ENCODE data around the gene DBT.
"Not testable (repeated sequence)": the region's sequence is repeated elsewhere in the genome, so short reads cannot be mapped to it uniquely, and the experiment has no call there.

Gene DBT

DNA sequence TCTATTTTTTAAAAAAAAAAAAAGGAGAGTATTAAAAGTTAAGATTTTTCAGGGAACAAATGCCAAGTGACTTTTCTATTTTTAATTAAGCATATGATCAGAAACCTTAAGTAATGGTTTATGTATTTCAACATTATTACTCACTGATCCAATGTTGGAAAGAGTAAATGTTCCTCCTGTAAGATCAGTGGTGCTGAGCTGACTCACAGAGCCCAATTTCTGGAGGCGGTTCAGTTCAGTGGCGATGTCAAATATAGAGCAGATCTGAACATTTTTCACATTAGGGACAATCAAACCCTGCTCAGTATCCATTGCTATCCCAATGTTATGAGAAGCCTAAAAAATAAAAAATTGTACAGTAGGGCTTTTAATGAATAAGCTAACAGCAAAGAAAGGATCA is 43.3 kb downstream of the DBT start:
- H3K9me3 ChIP-seq (ENCODE audit: low read length) = peaks cover 5% of the 10 kb centered on the region
- no peaks in the 10 kb centered on the region for H3K4me1 ChIP-seq (ENCODE audit: insufficient read depth, low read length)
- H3K27me3 ChIP-seq (ENCODE audit: insufficient read depth, low read length) = no peaks in the 10 kb centered on the region
- peaks cover 32% of the 10 kb centered on the region for H3K36me3 ChIP-seq (ENCODE audit: insufficient read depth, low read length)
- no peak overlapping the region for H3K4me3 ChIP-seq (ENCODE audit: low read length)
- H2AFZ ChIP-seq (ENCODE audit: low read depth, low read length) = no peak overlapping the region

DNA sequence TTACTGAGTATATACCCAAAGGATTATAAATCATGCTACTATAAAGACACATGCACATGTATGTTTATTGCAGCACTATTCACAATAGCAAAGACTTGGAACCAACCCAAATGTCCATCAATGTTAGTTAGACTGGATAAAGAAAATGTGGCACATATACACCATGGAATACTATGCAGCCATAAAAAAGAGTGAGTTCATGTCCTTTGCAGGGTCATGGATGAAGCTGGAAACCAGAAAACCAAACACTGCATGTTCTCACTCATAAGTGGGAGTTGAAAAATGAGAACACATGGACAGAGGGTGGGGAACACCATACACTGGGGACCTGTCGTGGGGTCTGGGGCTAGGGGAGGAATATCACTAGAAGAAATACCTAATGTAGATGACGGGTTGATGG is 44.0 kb downstream of the DBT start:
- peaks cover 29% of the 10 kb centered on the region for H3K36me3 ChIP-seq (ENCODE audit: insufficient read depth, low read length)
- not testable (repeated sequence) for H3K9me3 ChIP-seq (ENCODE audit: low read length); H2AFZ ChIP-seq (ENCODE audit: low read depth, low read length); H3K4me3 ChIP-seq (ENCODE audit: low read length); H3K27me3 ChIP-seq (ENCODE audit: insufficient read depth, low read length); H3K4me1 ChIP-seq (ENCODE audit: insufficient read depth, low read length)

DNA sequence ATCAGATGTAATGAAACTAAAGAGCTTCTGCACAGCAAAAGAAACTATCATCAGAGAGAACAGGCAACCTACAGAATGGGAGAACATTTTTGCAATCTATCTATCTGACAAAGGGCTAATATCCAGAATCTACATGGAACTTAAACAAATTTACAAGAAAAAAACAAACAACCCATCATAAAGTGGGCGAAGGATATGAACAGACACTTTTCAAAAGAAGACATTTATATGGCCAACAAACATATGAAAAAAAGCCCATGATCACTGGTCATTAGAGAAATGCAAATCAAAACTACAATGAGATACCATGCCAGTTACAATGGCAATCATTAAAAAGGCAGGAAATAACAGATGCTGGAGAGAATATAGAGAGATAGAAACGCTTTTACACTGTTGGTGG is 44.5 kb downstream of the DBT start:
- not testable (repeated sequence) for H3K4me3 ChIP-seq (ENCODE audit: low read length); H3K4me1 ChIP-seq (ENCODE audit: insufficient read depth, low read length); H3K27me3 ChIP-seq (ENCODE audit: insufficient read depth, low read length); H3K9me3 ChIP-seq (ENCODE audit: low read length); H2AFZ ChIP-seq (ENCODE audit: low read depth, low read length)
- peaks cover 31% of the 10 kb centered on the region for H3K36me3 ChIP-seq (ENCODE audit: insufficient read depth, low read length)

DNA sequence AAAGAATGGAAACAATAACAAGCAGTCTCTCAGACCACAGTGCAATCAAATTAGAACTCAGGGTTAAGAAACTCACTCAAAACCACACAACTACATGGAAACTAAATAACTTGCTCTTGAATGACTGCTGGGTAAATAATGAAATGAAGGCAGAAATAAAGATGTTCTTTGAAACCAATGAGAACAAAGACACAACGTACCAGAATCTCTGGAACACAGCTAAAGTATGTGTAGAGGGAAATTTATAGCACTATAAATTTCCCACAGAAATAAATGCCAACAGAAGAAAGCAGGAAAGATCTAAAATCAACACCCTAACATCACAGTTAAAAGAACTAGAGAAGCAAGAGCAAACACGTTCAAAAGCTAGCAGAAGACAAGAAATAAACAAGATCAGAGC is 46.9 kb downstream of the DBT start:
- not testable (repeated sequence) for H3K4me3 ChIP-seq (ENCODE audit: low read length); H3K27me3 ChIP-seq (ENCODE audit: insufficient read depth, low read length); H2AFZ ChIP-seq (ENCODE audit: low read depth, low read length); H3K4me1 ChIP-seq (ENCODE audit: insufficient read depth, low read length); H3K9me3 ChIP-seq (ENCODE audit: low read length)
- H3K36me3 ChIP-seq (ENCODE audit: insufficient read depth, low read length) = peaks cover 35% of the 10 kb centered on the region

DNA sequence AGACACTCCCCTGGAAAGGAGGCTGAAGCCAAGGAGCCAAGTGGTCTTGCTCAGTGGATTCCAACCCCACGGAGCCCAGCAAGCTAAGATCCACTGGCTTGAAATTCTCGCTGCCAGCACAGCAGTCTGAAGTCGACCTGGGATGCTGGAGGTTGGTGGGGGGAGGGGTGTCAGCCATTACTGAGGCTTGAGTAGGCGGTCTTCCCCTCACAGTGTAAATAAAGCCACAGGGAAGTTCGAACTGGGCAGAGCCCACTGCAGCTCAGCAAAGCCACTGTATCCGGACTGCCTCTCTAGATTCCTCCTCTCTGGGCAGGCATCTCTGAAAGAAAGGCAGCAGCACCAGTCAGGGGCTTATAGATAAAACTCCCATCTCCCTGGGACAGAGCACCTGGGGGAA is 49.6 kb downstream of the DBT start:
- H3K36me3 ChIP-seq (ENCODE audit: insufficient read depth, low read length) = peaks cover 25% of the 10 kb centered on the region
- not testable (repeated sequence) for H3K4me3 ChIP-seq (ENCODE audit: low read length); H2AFZ ChIP-seq (ENCODE audit: low read depth, low read length); H3K4me1 ChIP-seq (ENCODE audit: insufficient read depth, low read length); H3K27me3 ChIP-seq (ENCODE audit: insufficient read depth, low read length); H3K9me3 ChIP-seq (ENCODE audit: low read length)

DNA sequence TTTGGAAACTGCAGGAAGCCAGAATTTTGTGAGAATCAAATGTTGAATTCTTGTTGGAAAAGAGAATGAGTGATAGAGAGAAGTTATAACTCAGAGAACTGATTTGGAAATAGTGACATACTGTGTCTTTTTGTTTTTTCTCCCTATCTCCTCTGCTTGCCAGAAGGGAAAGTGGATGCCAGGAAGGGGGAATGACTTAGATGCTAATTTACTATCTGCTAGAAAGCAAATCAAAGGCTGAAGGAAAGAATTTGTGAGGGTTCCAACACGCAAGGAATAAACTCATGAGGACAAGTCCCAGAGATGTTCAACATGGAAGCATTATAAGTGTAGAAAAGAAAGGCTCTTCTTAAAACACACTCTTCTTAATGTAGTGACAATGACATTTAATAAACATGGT is 51.0 kb downstream of the DBT start:
- no peaks in the 10 kb centered on the region for H3K9me3 ChIP-seq (ENCODE audit: low read length)
- no peaks in the 10 kb centered on the region for H3K4me1 ChIP-seq (ENCODE audit: insufficient read depth, low read length)
- H3K36me3 ChIP-seq (ENCODE audit: insufficient read depth, low read length) = peaks cover 25% of the 10 kb centered on the region
- H3K27me3 ChIP-seq (ENCODE audit: insufficient read depth, low read length) = no peaks in the 10 kb centered on the region
- no peak overlapping the region for H2AFZ ChIP-seq (ENCODE audit: low read depth, low read length)
- H3K4me3 ChIP-seq (ENCODE audit: low read length) = no peak overlapping the region

DNA sequence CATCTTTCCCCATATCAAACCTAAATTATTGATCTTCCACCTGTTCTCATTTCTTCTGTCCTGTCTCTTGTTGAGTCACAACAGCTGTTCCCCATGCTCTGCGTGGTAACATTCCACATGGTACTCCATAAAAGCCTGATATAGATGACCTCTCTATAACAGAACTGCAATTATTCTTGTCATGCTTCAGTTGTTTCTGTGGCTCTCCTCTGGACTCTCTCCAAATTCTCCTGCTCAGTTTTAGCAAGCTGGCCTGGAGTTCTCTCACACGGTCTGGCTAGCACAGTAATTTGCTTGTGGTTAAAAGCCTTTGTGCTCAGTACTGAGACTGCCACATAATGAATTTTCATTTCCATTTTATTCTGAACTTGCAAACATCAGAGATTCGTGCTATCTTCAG is 61.0 kb downstream of the DBT start:
- Histone ChIP-seq H2AFZ (ENCODE audit: low read depth, low read length) (no peak overlapping the region), H3K4me1 (ENCODE audit: insufficient read depth, low read length) (no peaks in the 10 kb centered on the region), H3K4me3 (ENCODE audit: low read length) (no peak overlapping the region), H3K27me3 (ENCODE audit: insufficient read depth, low read length) (no peaks in the 10 kb centered on the region), H3K36me3 (ENCODE audit: insufficient read depth, low read length) (peaks cover 5% of the 10 kb centered on the region), H3K9me3 (ENCODE audit: low read length) (no peaks in the 10 kb centered on the region)

DNA sequence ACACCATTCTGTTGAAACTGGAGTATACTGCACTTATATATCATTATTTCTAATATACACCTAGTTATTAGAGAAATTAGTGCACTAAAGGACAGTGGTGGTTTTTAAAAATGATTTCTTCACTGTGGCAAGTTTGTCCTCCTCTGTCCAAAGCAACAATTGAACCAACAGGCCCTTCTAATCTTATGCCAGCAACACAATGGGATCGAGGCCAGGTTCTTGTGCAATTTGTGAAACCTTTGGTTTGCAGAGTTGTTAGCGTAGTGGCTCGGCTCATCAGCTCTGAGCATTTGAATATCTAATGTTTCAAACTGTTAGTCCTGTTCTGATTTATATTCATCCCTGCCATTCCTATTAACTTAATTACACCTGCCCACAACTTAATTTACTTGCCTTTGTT is 61.7 kb downstream of the DBT start:
- Histone ChIP-seq H2AFZ (ENCODE audit: low read depth, low read length) (no peak overlapping the region), H3K9me3 (ENCODE audit: low read length) (no peaks in the 10 kb centered on the region), H3K36me3 (ENCODE audit: insufficient read depth, low read length) (peaks cover 5% of the 10 kb centered on the region), H3K4me3 (ENCODE audit: low read length) (no peak overlapping the region), H3K4me1 (ENCODE audit: insufficient read depth, low read length) (no peaks in the 10 kb centered on the region), H3K27me3 (ENCODE audit: insufficient read depth, low read length) (no peaks in the 10 kb centered on the region)

DNA sequence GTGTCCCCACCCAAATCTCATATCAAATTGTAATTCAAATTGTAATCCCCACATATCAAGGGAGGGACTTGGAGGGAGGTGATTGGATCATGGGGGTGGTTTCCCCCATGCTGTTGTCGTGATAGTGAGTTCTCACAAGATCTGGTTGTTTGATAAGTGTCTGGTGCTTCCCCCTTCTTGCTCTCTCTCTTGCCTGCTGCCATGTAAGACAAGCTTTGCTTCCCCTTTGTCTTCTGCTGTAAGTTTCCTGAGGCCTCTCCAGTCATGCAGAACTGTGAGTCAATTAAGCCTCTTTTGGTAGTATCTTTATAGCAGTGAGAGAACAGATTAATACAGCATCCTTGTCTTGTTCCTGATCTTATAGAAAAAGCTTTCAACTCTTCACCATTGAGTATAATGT is 65.1 kb downstream of the DBT start:
- Histone ChIP-seq H3K9me3 (ENCODE audit: low read length) (no peaks in the 10 kb centered on the region), H3K4me3 (ENCODE audit: low read length) (no peak overlapping the region), H3K27me3 (ENCODE audit: insufficient read depth, low read length) (no peaks in the 10 kb centered on the region), H2AFZ (ENCODE audit: low read depth, low read length) (no peak overlapping the region), H3K36me3 (ENCODE audit: insufficient read depth, low read length) (no peaks in the 10 kb centered on the region), H3K4me1 (ENCODE audit: insufficient read depth, low read length) (no peaks in the 10 kb centered on the region)

DNA sequence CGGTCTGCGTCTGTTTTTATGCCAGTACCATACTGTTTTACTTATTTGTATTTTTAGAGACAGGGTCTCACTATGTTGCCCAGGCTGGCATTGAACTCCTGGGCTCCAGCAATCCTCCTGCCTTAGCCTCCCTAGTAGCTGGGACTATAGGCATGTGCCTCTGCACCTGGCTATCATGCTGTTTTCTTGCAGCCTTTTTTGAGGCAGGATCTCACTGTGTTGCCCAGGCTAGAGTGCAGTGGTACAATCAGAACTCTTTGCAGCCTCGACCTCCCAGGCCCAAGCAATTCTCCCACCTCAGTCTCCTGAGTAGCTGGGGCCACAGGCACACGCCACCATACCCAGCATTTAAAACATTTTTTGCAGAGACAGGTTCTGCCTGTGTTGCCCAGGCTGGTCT is 66.3 kb downstream of the DBT start:
- Histone ChIP-seq H3K36me3 (ENCODE audit: insufficient read depth, low read length) (no peaks in the 10 kb centered on the region), H2AFZ (ENCODE audit: low read depth, low read length) (no peak overlapping the region), H3K9me3 (ENCODE audit: low read length) (no peaks in the 10 kb centered on the region), H3K4me1 (ENCODE audit: insufficient read depth, low read length) (no peaks in the 10 kb centered on the region), H3K4me3 (ENCODE audit: low read length) (no peak overlapping the region), H3K27me3 (ENCODE audit: insufficient read depth, low read length) (no peaks in the 10 kb centered on the region)

DNA sequence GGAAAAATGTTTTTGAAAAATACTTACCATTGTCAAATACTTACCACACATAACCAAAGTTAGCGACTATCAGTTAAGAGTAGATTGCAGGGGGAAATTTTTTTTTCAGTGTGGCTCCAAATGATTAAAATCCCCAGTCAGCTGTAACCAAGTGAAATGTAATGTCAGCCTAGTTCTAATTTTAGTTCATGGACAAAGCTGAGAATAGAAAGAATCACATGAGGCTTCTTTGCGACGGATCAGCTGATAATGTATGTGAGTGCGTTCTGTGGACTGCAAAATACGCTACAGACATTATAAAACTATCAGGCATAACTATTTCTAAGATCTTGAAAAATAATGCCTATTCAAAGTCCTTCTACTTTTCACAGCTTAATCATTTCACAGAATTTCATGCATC is 71.5 kb downstream of the DBT start, which contains the start of gene LRRC39:
LRRC39 (minus strand) TSS at position 166 of the 400 bp plus-strand sequence. CDS start 9,740 bp downstream, outside the sequence.
- no peak within 1 kb of the TSS for H2AFZ ChIP-seq (ENCODE audit: low read depth, low read length)
- no peaks in the 10 kb centered on the region for H3K9me3 ChIP-seq (ENCODE audit: low read length)
- H3K27me3 ChIP-seq (ENCODE audit: insufficient read depth, low read length) = no peaks in the 10 kb centered on the region
- H3K36me3 ChIP-seq (ENCODE audit: insufficient read depth, low read length) = no peaks in the 10 kb centered on the region
- H3K4me3 ChIP-seq (ENCODE audit: low read length) = no peak within 1 kb of the TSS
- H3K4me1 ChIP-seq (ENCODE audit: insufficient read depth, low read length) = no peaks in the 10 kb centered on the region

DNA sequence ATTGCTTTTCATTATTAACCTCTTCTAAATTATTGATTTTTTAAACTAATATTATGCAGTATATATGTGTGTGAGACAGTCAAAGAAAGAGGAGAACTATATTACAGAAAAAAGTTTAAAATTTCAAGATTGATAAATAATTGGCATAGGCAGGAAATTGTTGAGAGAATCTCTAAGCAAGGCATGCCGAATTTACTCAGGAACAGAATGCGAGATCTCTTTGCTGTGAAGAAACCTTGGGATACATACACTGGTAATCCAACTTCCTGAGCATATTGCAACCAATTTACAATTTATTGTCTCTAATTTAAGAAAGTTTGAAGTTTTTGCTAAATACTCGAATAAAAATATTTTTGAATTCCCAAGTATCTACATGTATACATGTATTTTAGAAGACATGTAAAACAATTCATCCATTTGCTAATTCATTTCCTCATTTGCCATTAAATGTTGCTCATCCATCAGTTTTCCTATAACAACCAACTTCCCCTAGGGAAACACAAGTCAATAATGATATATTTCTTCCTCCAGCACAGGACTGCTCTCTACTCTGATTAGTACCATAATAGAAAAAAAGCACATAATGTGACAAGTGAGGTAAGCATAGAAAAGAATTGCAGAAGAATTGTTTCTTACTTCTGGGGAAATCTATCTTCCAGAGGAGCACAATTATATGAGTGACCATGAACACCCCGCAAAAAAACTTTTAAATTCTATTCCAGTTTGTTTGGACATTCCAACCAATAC is 72.2 kb downstream of the DBT start:
- Histone ChIP-seq H2AFZ (ENCODE audit: low read depth, low read length) (no peak overlapping the region), H3K4me3 (ENCODE audit: low read length) (no peak overlapping the region), H3K9me3 (ENCODE audit: low read length) (no peaks in the 10 kb centered on the region), H3K27me3 (ENCODE audit: insufficient read depth, low read length) (no peaks in the 10 kb centered on the region), H3K36me3 (ENCODE audit: insufficient read depth, low read length) (no peaks in the 10 kb centered on the region), H3K4me1 (ENCODE audit: insufficient read depth, low read length) (no peaks in the 10 kb centered on the region)

DNA sequence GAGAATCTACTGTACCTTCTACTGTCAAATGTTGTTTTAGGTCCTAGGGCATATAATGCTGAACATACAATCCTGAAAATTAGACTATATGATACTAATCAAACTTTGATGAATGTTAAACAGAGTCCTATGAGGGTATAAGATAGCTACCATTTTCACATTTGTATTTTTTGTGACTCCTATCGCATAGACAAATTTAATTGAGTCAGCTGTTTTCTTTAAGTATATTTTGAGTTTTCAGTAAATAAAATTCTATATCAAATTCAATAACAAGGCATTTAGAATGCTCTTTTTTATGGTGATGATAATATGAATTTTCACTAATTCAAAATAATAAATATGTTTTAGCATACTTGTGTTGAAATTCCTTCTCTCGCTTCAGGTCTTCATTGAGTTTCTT is 81.6 kb downstream of the DBT start:
- Histone ChIP-seq H2AFZ (ENCODE audit: low read depth, low read length) (no peak overlapping the region), H3K4me3 (ENCODE audit: low read length) (no peak overlapping the region), H3K4me1 (ENCODE audit: insufficient read depth, low read length) (peaks cover 7% of the 10 kb centered on the region), H3K36me3 (ENCODE audit: insufficient read depth, low read length) (no peaks in the 10 kb centered on the region), H3K27me3 (ENCODE audit: insufficient read depth, low read length) (no peaks in the 10 kb centered on the region), H3K9me3 (ENCODE audit: low read length) (no peaks in the 10 kb centered on the region)

DNA sequence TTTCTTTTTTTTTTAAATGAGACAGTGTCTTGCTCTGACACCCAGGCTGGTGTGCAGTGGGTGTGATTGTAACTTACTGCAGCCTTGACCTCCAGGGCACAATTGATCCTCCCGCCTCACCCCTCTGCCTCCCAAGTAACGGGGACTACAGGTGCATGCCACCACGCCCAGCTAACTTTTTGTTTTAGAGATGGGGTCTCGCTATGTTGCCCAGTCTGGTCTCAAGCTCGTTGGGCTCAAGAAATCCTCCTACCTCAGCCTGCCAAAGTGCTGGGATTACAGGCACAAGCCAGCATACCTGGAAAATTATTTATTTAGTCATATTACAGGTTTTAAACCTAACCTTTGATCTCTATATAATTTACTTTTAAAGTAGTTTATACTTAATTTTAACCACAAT is 84.9 kb downstream of the DBT start:
- Histone ChIP-seq H3K4me3 (ENCODE audit: low read length) (no peak overlapping the region), H3K27me3 (ENCODE audit: insufficient read depth, low read length) (no peaks in the 10 kb centered on the region)

More for the DNA sequence above, 84.9 kb downstream of the DBT start:
- H3K36me3 ChIP-seq (ENCODE audit: insufficient read depth, low read length) = no peaks in the 10 kb centered on the region
- H2AFZ ChIP-seq (ENCODE audit: low read depth, low read length) = no peak overlapping the region
- H3K4me1 ChIP-seq (ENCODE audit: insufficient read depth, low read length) = peaks cover 7% of the 10 kb centered on the region
- no peaks in the 10 kb centered on the region for H3K9me3 ChIP-seq (ENCODE audit: low read length)
